GM12892 (cell line): Measurements from ENCODE around the gene TMEM121.

Experiments used
- DNase-seq: peaks from one replicate; pipeline ENCODE4 v3.0.0; 2011; ENCODE audit not compliant: insufficient read length
- FAIRE-seq: peaks from 2 replicates; lab custom pipeline; 2011; peaks lifted over from hg19 to GRCh38; lab: Jason Lieb, UNC
- POLR2A ChIP-seq: IDR thresholded peaks from 2 replicates; pipeline ENCODE4 v1.6.1; 2011; ENCODE audit warnings: low read depth, low read length, control low read depth
- POLR2AphosphoS5 ChIP-seq: IDR thresholded peaks from 2 replicates; pipeline ENCODE4 v1.6.1; 2011; ENCODE audit warnings: low read depth, low read length, control low read depth
- TAF1 ChIP-seq: IDR thresholded peaks from 2 replicates; pipeline ENCODE4 v1.6.1; 2011; ENCODE audit warnings: low read depth, mild to moderate bottlenecking, control low read depth, low read length, borderline replicate concordance

Gene TMEM121

GRCh38 chr14:105482486-105483110, 43.8 kb upstream of the TMEM121 start:
- FAIRE-seq: no peak

GRCh38 chr14:105483300-105484068, 42.9 kb upstream of the TMEM121 start:
- FAIRE-seq (no peak), DNase-seq (no peak)
- TF ChIP-seq TAF1: no peak
- no peak for TF ChIP-seq POLR2A
- no peak for TF ChIP-seq POLR2AphosphoS5

More at GRCh38 chr14:105482486-105483110, 43.8 kb upstream of the TMEM121 start:
- TF ChIP-seq TAF1 (no peak), POLR2A (no peak), POLR2AphosphoS5 (no peak)
- DNase-seq: no peak

GRCh38 chr14:105484069-105484996, 42.0 kb upstream of the TMEM121 start:
- DNase-seq: no peak
- no peak for TF ChIP-seq TAF1
- TF ChIP-seq POLR2A: no peak
- no peak for TF ChIP-seq POLR2AphosphoS5
- FAIRE-seq: no peak

- DNase-seq (no peak), FAIRE-seq (no peak)
- no peak for TF ChIP-seq POLR2AphosphoS5
- TF ChIP-seq POLR2A: no peak
- no peak for TF ChIP-seq TAF1
Observed at GRCh38 chr14:105484997-105485393, 41.4 kb upstream of the TMEM121 start.

GRCh38 chr14:105485739-105486162, 40.6 kb upstream of the TMEM121 start:
- no peak for TF ChIP-seq POLR2AphosphoS5
- no peak for TF ChIP-seq POLR2A
- TF ChIP-seq TAF1: no peak
- FAIRE-seq (peak; percentile 76), DNase-seq (no peak)

- TF ChIP-seq POLR2AphosphoS5 (no peak), POLR2A (no peak), TAF1 (no peak)
- FAIRE-seq (peak; percentile 87), DNase-seq (no peak)
Observed at GRCh38 chr14:105486163-105486973, 40.0 kb upstream of the TMEM121 start, which contains the start of gene CRIP1. Gene CRIP1 (plus strand): TSS chr14:105486886. CDS start chr14:105487260, 374 bp downstream.

GRCh38 chr14:105486974-105487448, 39.4 kb upstream of the TMEM121 start:
- DNase-seq: no peak
- FAIRE-seq: no peak
- TF ChIP-seq POLR2AphosphoS5: no peak; the same call in 1 of the 2 replicates
- peak; percentile 61; the same call in 1 of the 2 replicates for TF ChIP-seq POLR2A

GRCh38 chr14:105487449-105487985, 38.9 kb upstream of the TMEM121 start:
- FAIRE-seq: peak; percentile 64
- DNase-seq: no peak

GRCh38 chr14:105487986-105488777, 38.2 kb upstream of the TMEM121 start:
- peak; percentile 67 for FAIRE-seq
- no peak for DNase-seq
- no peak for TF ChIP-seq POLR2AphosphoS5
- TF ChIP-seq TAF1: no peak
- no peak for TF ChIP-seq POLR2A

More at GRCh38 chr14:105487449-105487985, 38.9 kb upstream of the TMEM121 start:
- no peak for TF ChIP-seq TAF1
- TF ChIP-seq POLR2AphosphoS5: no peak; the same call in 1 of the 2 replicates
- TF ChIP-seq POLR2A: no peak
